Endothelial cell of umbilical vein (primary cell): ENCODE measurements around the gene DRAP1. TPM values are rescaled to one million over a fixed set of nuclear protein-coding genes. Genes with fewer than 3 reads are reported as not detected.

Experiments
- BruUV-seq: library from RNA; stranded (reverse); fragments of 400-500 nt; replicated peaks from 2 replicates; lab custom pipeline; 2021; lab: Mats Ljungman, UMichigan
- CTCF ChIA-PET: fragments of 300-600, 350-600 bp; sonication (Branson Sonifier 250); formaldehyde crosslinking; loops from one replicate; lab custom pipeline; 2021; ENCODE audit warnings: antibody characterized with exemption, inconsistent platforms; lab: Charles Lee
- POLR2A ChIA-PET: fragments of 300-600, 350-600 bp; sonication (Branson Sonifier 250); formaldehyde crosslinking; loops from one replicate; lab custom pipeline; 2021; ENCODE audit warnings: antibody characterized with exemption, inconsistent platforms; lab: Charles Lee
- DNase-seq: peaks from one replicate; pipeline ENCODE4 v3.0.0-alpha.2; 2011; ENCODE audit warnings: low read depth, low spot score
- FAIRE-seq: peaks from 2 replicates; lab custom pipeline; 2011; peaks lifted over from hg19 to GRCh38; lab: Jason Lieb, UNC
- H2AFZ ChIP-seq: 2 replicates; pipeline ENCODE4 v1.6.0; 2012; ENCODE audit warnings: low read depth, low read length, control low read depth, inconsistent platforms
- H3K27ac ChIP-seq: 2 replicates; pipeline ENCODE4 v1.5.1; 2011; ENCODE audit warnings: low read depth, mild to moderate bottlenecking, control low read depth, low read length, moderate library complexity; ENCODE audit not compliant: insufficient read depth
- H3K27me3 ChIP-seq, 2 experiments: 2 replicates each; pipeline versions ENCODE4 v1.6.0 to v1.6.1; 2011; ENCODE audit warnings: low read length in 2 of 2, mixed read lengths in 1 of 2; ENCODE audit not compliant: control insufficient read depth in 2 of 2, insufficient read depth in 2 of 2
- H3K36me3 ChIP-seq, 2 experiments: 2 replicates in 1 of 2; 3 replicates in 1 of 2; pipeline ENCODE4 v1.5.1; 2011; ENCODE audit warnings: low read length in 2 of 2, mild to moderate bottlenecking in 1 of 2, moderate library complexity in 1 of 2; ENCODE audit not compliant: control insufficient read depth in 2 of 2, insufficient read depth in 2 of 2; ENCODE audit errors: extremely low read depth in 1 of 2
- H3K4me1 ChIP-seq: 3 replicates; pipeline ENCODE4 v1.5.1; 2011; ENCODE audit warnings: mild to moderate bottlenecking, low read length; ENCODE audit not compliant: control insufficient read depth, insufficient read depth; ENCODE audit errors: extremely low read depth
- H3K4me2 ChIP-seq: 2 replicates; pipeline ENCODE4 v1.6.1; 2011; ENCODE audit warnings: low read length, control low read depth, mixed read lengths; ENCODE audit not compliant: insufficient read depth
- H3K4me3 ChIP-seq, 3 experiments: fragments of 200-600 bp in 1 of 3; sonication (generic), shearing (Covaris generic) in 1 of 3; replicated peaks in 1 of 3; 2 replicates each; pipeline ENCODE4 v1.5.1; 2011 to 2016; ENCODE audit warnings: control low read depth in 3 of 3, low read length in 3 of 3, mild to moderate bottlenecking in 2 of 3, inconsistent platforms in 1 of 3, low read depth in 1 of 3, moderate library complexity in 1 of 3; ENCODE audit not compliant: insufficient read depth in 1 of 3
- H3K79me2 ChIP-seq: 2 replicates; pipeline ENCODE4 v1.6.0; 2012; ENCODE audit warnings: low read length, inconsistent platforms; ENCODE audit not compliant: control insufficient read depth, insufficient read depth
- H3K9ac ChIP-seq: replicated peaks from 2 replicates; pipeline ENCODE3; 2011; ENCODE audit warnings: low read length, control low read depth; ENCODE audit not compliant: insufficient read depth; ENCODE audit errors: extremely low read depth
- H3K9me1 ChIP-seq: replicated peaks from 3 replicates; pipeline ENCODE4 v1.6.0; 2011; ENCODE audit warnings: mild to moderate bottlenecking, low read length; ENCODE audit not compliant: control insufficient read depth, insufficient read depth; ENCODE audit errors: extremely low read depth
- H3K9me3 ChIP-seq: replicated peaks from 2 replicates; pipeline ENCODE4 v1.5.1; 2012; ENCODE audit warnings: low read length, inconsistent platforms; ENCODE audit not compliant: control insufficient read depth, insufficient read depth
- H4K20me1 ChIP-seq: replicated peaks from 2 replicates; pipeline ENCODE3; 2011; ENCODE audit warnings: mild to moderate bottlenecking, low read length; ENCODE audit not compliant: control insufficient read depth, insufficient read depth; ENCODE audit errors: extremely low read depth
- EZH2 ChIP-seq: IDR thresholded peaks from 2 replicates; pipeline ENCODE4 v1.6.1; 2012; ENCODE audit warnings: borderline replicate concordance, low read depth, mild to moderate bottlenecking, moderate library complexity, low read length, inconsistent platforms; ENCODE audit not compliant: severe bottlenecking
- FOS ChIP-seq: IDR thresholded peaks from 2 replicates; pipeline ENCODE4 v1.6.1; 2011; ENCODE audit warnings: mild to moderate bottlenecking, low read length, moderate library complexity, borderline replicate concordance; ENCODE audit not compliant: insufficient read depth
- GATA2 ChIP-seq: IDR thresholded peaks from 2 replicates; pipeline ENCODE4 v1.7.0; 2011; ENCODE audit warnings: low read depth, mild to moderate bottlenecking, moderate library complexity, mixed read lengths, low read length; ENCODE audit not compliant: insufficient read length, insufficient read depth
- JUN ChIP-seq: IDR thresholded peaks from 2 replicates; pipeline ENCODE4 v1.6.1; 2011; ENCODE audit warnings: borderline replicate concordance, low read depth; ENCODE audit not compliant: insufficient read length, insufficient read depth
- MAX ChIP-seq: IDR thresholded peaks from 2 replicates; pipeline ENCODE4 v1.6.1; 2011; ENCODE audit not compliant: insufficient read depth, insufficient read length
- MYC ChIP-seq: IDR thresholded peaks from one replicate; pipeline ENCODE4 v1.6.1; 2011; ENCODE audit warnings: mild to moderate bottlenecking, low read depth, low read length
- POLR2A ChIP-seq: IDR thresholded peaks from 2 replicates; pipeline ENCODE4 v1.6.1; 2012; ENCODE audit warnings: low read depth, mild to moderate bottlenecking, control low read depth, low read length
- POLR2AphosphoS5 ChIP-seq: IDR thresholded peaks from 2 replicates; pipeline ENCODE4 v1.6.1; 2012; ENCODE audit warnings: low read depth, mild to moderate bottlenecking, control low read depth, low read length, moderate library complexity; ENCODE audit not compliant: insufficient read depth
- dilution Hi-C: fragments of 300-500 bp; cut with MboI; formaldehyde crosslinking; loops from one replicate; pipeline ENCODE4 v1.15.0; 2019; ENCODE audit warnings: low sequenced_read_pairs; ENCODE audit not compliant: extremely low pct_ligation_motif_present
- intact Hi-C: fragments of 100-400 bp; cut with micrococcal nuclease; formaldehyde crosslinking; loops from one replicate; pipeline ENCODE4 v1.10.0; 2022
- polyA plus RNA-seq, 4 experiments: library from polyadenylated mRNA; depleted of rRNA in 3 of 4; stranded (reverse) in 3 of 4; unstranded in 1 of 4; fragments of >200 nt; gene quantifications; 2 replicates each; pipeline versions ENCODE4 v1.2.1 to v1.2.3, GENCODE V29; 2011 to 2012; ENCODE audit warnings: missing spikeins in 1 of 4
- total RNA-seq: library from RNA; stranded (reverse); gene quantifications from 2 replicates; pipeline ENCODE4 v1.2.3, GENCODE V29; 2021
- TF ChIP-seq, protein P1 (sequence below), 2 donors: IDR thresholded peaks; 1 replicate in 1 of 2; 2 replicates in 1 of 2; pipeline ENCODE4 v1.5.1; 2011; ENCODE audit warnings: low read length in 2 of 2, mild to moderate bottlenecking in 2 of 2, moderate library complexity in 2 of 2, control low read depth in 1 of 2, inconsistent platforms in 1 of 2, low read depth in 1 of 2; ENCODE audit not compliant: insufficient read depth in 1 of 2; ENCODE audit errors: extremely low read depth in 1 of 2

DRAP1 gene
- total and polyA plus RNA-seq, 2 donors (not counting 3 experiments of a cell fraction or from before 2014, with no cell fraction given), result 74.9 to 114 TPM

DNA sequence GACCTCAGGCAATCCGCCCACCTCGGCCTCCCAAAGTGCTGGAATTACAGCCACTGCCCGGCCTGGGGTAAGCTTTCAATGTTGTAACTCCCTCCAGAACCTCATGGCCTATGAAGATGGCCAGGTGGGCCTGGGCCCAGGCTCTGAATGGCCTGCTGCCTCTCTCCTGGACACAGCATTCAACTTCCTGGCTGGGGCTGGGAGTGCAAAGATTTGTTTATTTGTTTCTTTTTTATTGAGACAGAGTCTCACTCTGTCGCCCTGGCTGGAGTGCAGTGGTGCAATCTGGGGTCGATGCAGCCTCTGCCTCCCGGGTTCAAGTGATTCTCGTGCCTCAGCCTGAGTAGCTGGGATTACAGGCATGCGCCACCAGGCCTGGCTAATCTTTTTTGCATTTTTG lies 25.5 kb downstream of the DRAP1 start:
- H3K9ac ChIP-seq, result no peak overlapping the region
- intact Hi-C loops (no loop called here), dilution Hi-C loops (no loop called here)
- no peak overlapping the region for H2AFZ ChIP-seq
- H3K79me2 ChIP-seq, result no peaks in the 10 kb centered on the region
- H3K9me3 ChIP-seq, result no peaks in the 10 kb centered on the region
- H3K27ac ChIP-seq, result no peak overlapping the region
- H3K27me3 ChIP-seq, result no peaks in the 10 kb centered on the region
- peaks cover 7% of the 10 kb centered on the region for H3K4me1 ChIP-seq
- no TSS peak for BruUV-seq
- no peaks in the 10 kb centered on the region for H4K20me1 ChIP-seq
- ChIA-PET POLR2A (no interaction called here), CTCF (no interaction called here)
- TF ChIP-seq EZH2 (no peak), JUN (no peak), FOS (no peak), MAX (no peak), GATA2 (no peak), MYC (no peak), POLR2A (no peak), POLR2AphosphoS5 (no peak)
- TF ChIP-seq, protein P1, sequence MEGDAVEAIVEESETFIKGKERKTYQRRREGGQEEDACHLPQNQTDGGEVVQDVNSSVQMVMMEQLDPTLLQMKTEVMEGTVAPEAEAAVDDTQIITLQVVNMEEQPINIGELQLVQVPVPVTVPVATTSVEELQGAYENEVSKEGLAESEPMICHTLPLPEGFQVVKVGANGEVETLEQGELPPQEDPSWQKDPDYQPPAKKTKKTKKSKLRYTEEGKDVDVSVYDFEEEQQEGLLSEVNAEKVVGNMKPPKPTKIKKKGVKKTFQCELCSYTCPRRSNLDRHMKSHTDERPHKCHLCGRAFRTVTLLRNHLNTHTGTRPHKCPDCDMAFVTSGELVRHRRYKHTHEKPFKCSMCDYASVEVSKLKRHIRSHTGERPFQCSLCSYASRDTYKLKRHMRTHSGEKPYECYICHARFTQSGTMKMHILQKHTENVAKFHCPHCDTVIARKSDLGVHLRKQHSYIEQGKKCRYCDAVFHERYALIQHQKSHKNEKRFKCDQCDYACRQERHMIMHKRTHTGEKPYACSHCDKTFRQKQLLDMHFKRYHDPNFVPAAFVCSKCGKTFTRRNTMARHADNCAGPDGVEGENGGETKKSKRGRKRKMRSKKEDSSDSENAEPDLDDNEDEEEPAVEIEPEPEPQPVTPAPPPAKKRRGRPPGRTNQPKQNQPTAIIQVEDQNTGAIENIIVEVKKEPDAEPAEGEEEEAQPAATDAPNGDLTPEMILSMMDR (IDR thresholded peaks at IDR 0.05; ENCODE audit: extremely low read depth in 1 of 2, insufficient read depth in 1 of 2, low read depth in 1 of 2, low read length in 2 of 2), result no peak
- no peaks in the 10 kb centered on the region for H3K36me3 ChIP-seq
- DNase-seq (no peak), FAIRE-seq (no peak)
- H3K4me3 ChIP-seq, result no peak overlapping the region
- no peak overlapping the region for H3K4me2 ChIP-seq
- no peaks in the 10 kb centered on the region for H3K9me1 ChIP-seq
